Esophagus squamous epithelium (tissue), 4 donors: Measurements from ENCODE around the gene FBXO42.

ENCODE experiments used
- CTCF ChIP-seq, 6 experiments: fragments of 450-650 bp in 4 of 6; fragments of 200-600 bp in 2 of 6; sonication (generic) in 2 of 6; IDR thresholded peaks; one replicate each; pipeline ENCODE4 v1.5.1; 2016 to 2019; ENCODE audit warnings: antibody characterized with exemption in 6 of 6, mild to moderate bottlenecking in 4 of 6, moderate library complexity in 4 of 6
- POLR2A ChIP-seq, 4 donors: fragments of 450-650 bp; IDR thresholded peaks; one replicate each; pipeline ENCODE4 v1.6.1; 2017; ENCODE audit warnings: antibody characterized with exemption in 4 of 4, mild to moderate bottlenecking in 4 of 4, moderate library complexity in 3 of 4

GRCh38 chr1:16348414-16349182 is 3.7 kb downstream of the FBXO42 start:
- TF ChIP-seq CTCF (IDR thresholded peaks at IDR 0.05) (no peak), POLR2A (IDR thresholded peaks at IDR 0.05) (no peak)
